A673 (cell line): ENCODE results near the gene SCEL. TPM values are rescaled to one million over a fixed set of nuclear protein-coding genes. Genes with fewer than 3 reads are reported as not detected.

Experiments
- BruUV-seq: library from RNA; stranded (reverse); fragments of 400-500 nt; replicated peaks from 2 replicates; lab custom pipeline; 2021; lab: Mats Ljungman, UMichigan
- CTCF ChIA-PET: fragments of 300-600 bp; sonication (Branson Sonifier 250); formaldehyde crosslinking; loops from one replicate; lab custom pipeline; 2022; ENCODE audit warnings: antibody characterized with exemption; lab: Charles Lee
- POLR2A ChIA-PET: fragments of 300-600 bp; sonication (Branson Sonifier 250); formaldehyde crosslinking; loops from one replicate; lab custom pipeline; 2022; ENCODE audit warnings: antibody characterized with exemption; ENCODE audit not compliant: low non-redundant PET; lab: Charles Lee
- DNase-seq: peaks from one replicate; pipeline ENCODE4 v3.0.0-alpha.2; 2015; ENCODE audit warnings: low spot score
- H3K27ac ChIP-seq: fragments of 200-600 bp; sonication (generic); 2 replicates; pipeline ENCODE4 v1.5.1; 2016; ENCODE audit warnings: mixed run types, low read depth, mild to moderate bottlenecking, mixed read lengths, antibody characterized with exemption, low read length; ENCODE audit not compliant: poor library complexity, severe bottlenecking
- H3K27me3 ChIP-seq: fragments of 200-600 bp; sonication (generic); replicated peaks from 2 replicates; pipeline ENCODE4 v1.6.1; 2017; ENCODE audit warnings: mixed run types, low read depth, mild to moderate bottlenecking, mixed read lengths, antibody characterized with exemption, low read length; ENCODE audit not compliant: insufficient read depth, poor library complexity
- H3K36me3 ChIP-seq: fragments of 200-600 bp; sonication (generic); 2 replicates; pipeline ENCODE4 v1.6.1; 2016; ENCODE audit warnings: mixed run types, mild to moderate bottlenecking, mixed read lengths, antibody characterized with exemption, low read length; ENCODE audit not compliant: insufficient read depth, poor library complexity, severe bottlenecking
- H3K4me1 ChIP-seq: fragments of 200-600 bp; sonication (generic); 2 replicates; pipeline ENCODE4 v1.6.1; 2017; ENCODE audit warnings: mixed run types, mild to moderate bottlenecking, mixed read lengths, antibody characterized with exemption, low read length; ENCODE audit not compliant: insufficient read depth, poor library complexity, severe bottlenecking
- H3K4me3 ChIP-seq: fragments of 200-600 bp; sonication (generic); 2 replicates; pipeline ENCODE4 v1.5.1; 2016; ENCODE audit warnings: low read depth, mixed run types, mild to moderate bottlenecking, mixed read lengths, low read length; ENCODE audit not compliant: poor library complexity, severe bottlenecking
- H3K9me3 ChIP-seq: fragments of 200-600 bp; sonication (generic); 2 replicates; pipeline ENCODE4 v1.6.1; 2016; ENCODE audit warnings: mixed run types, low read depth, mild to moderate bottlenecking, mixed read lengths, antibody characterized with exemption, low read length; ENCODE audit not compliant: poor library complexity, severe bottlenecking
- EZH2 ChIP-seq: fragments of 200-600 bp; sonication (generic); IDR thresholded peaks from 2 replicates; pipeline ENCODE4 v1.6.1; 2017; ENCODE audit warnings: borderline replicate concordance, low read depth, mild to moderate bottlenecking, mixed read lengths, antibody characterized with exemption, low read length; ENCODE audit not compliant: poor library complexity, severe bottlenecking
- intact Hi-C: fragments of 100-400 bp; cut with micrococcal nuclease; formaldehyde crosslinking; loops from one replicate; pipeline ENCODE4 v1.10.0; 2022; ENCODE audit not compliant: unreplicated experiment
- total RNA-seq: library from RNA; stranded (reverse); gene quantifications from 2 replicates; pipeline ENCODE4 v1.2.3, GENCODE V29; 2021
- TF ChIP-seq, protein P1 (sequence below): fragments of 300-800, 200-600 bp; sonication (generic); conservative IDR thresholded peaks from 2 replicates; pipeline ENCODE4 v1.5.1; 2017; ENCODE audit warnings: low read depth, mild to moderate bottlenecking, antibody characterized with exemption, low read length, moderate library complexity, mixed read lengths

SCEL gene
- total RNA-seq, 1 experiment from 2014 or later: not detected

- no peak for DNase-seq
- no peaks in the 10 kb centered on the region for H3K4me1 ChIP-seq
- H3K27ac ChIP-seq: no peak overlapping the region
- TF ChIP-seq, protein P1, sequence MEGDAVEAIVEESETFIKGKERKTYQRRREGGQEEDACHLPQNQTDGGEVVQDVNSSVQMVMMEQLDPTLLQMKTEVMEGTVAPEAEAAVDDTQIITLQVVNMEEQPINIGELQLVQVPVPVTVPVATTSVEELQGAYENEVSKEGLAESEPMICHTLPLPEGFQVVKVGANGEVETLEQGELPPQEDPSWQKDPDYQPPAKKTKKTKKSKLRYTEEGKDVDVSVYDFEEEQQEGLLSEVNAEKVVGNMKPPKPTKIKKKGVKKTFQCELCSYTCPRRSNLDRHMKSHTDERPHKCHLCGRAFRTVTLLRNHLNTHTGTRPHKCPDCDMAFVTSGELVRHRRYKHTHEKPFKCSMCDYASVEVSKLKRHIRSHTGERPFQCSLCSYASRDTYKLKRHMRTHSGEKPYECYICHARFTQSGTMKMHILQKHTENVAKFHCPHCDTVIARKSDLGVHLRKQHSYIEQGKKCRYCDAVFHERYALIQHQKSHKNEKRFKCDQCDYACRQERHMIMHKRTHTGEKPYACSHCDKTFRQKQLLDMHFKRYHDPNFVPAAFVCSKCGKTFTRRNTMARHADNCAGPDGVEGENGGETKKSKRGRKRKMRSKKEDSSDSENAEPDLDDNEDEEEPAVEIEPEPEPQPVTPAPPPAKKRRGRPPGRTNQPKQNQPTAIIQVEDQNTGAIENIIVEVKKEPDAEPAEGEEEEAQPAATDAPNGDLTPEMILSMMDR: no peak
- no peak for TF ChIP-seq EZH2
- BruUV-seq: no TSS peak
- ChIA-PET CTCF (no interaction called here), POLR2A (no interaction called here)
- H3K36me3 ChIP-seq: no peaks in the 10 kb centered on the region
- no peaks in the 10 kb centered on the region for H3K9me3 ChIP-seq
- no peaks in the 10 kb centered on the region for H3K27me3 ChIP-seq
- no peak overlapping the region for H3K4me3 ChIP-seq
- intact Hi-C loops: no loop called here
These were observed 4.6 kb upstream of the SCEL start for GRCh38 chr13:77530875-77531274.

DNA sequence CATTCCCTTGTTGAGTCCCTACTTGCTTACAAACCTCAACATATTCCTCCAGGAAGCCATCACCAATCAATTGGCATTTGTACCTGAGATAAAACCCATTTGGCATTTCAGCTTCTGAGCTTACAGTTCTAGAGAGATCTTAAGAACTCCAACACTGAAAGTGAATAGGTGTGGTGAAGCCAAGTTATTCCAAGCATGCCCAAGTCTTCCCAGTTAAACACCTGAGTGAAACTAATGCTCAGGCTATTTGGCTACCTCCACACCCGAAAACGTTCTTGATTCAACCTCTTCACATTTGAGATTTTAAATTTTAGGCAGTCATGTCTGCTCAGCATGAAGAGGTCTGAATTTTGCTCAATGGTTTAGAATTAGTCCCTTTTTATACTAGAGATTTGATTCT lies 2.5 kb upstream of the SCEL start:
- Histone ChIP-seq H3K9me3 (no peaks in the 10 kb centered on the region), H3K27ac (no peak overlapping the region), H3K4me1 (no peaks in the 10 kb centered on the region), H3K4me3 (no peak overlapping the region), H3K27me3 (no peaks in the 10 kb centered on the region), H3K36me3 (no peaks in the 10 kb centered on the region)
- BruUV-seq: no TSS peak
- ChIA-PET CTCF (no interaction called here), POLR2A (no interaction called here)
- TF ChIP-seq, protein P1: no peak
- TF ChIP-seq EZH2: no peak
- DNase-seq: no peak
- intact Hi-C loops: no loop called here

DNA sequence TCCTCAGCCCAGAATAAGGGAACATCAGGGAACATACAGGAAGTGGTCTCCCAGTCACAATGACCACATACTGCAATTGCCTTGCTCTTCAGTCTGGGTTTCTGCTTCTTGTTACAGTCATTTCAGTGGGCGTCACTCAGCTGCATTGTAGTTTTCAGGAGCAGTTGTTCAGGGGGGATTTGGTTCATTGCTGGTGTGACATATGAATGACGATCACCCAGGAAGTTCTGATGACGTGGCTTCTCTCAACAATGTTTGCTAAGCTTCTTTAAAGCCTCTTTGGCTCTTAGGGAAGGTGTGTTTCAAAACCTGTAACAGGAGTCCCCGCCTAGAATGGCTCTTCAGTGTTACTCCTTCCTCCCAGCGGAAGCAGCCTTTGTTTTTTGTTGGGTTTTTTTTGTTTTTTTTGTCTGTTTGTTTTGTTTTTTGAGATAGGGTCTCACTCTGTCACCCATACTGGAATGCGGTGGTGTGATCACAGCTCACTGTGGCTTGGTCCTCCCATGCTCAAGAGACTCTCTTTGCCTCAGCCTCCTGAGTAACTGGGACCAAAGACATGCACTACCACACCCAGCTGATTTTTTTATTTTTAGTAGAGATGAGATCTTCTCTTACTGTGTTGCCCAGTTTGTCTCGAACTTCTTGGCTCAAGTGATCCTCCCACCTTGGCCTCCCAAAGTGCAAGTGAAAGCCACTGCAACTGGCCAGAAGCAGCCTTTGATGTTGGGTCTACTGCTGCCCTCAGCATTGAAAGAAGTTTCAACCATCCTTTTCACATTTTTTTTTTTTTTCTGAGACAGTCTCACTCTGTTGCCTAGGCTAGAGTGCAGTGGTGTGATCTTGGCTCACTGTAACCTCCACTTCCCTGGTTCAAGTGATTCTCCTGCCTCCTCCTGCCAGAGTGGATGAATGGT lies 1.4 kb upstream of the SCEL start:
- Histone ChIP-seq H3K4me1 (peaks cover 7% of the 10 kb centered on the region), H3K27ac (no peak overlapping the region), H3K36me3 (no peaks in the 10 kb centered on the region), H3K4me3 (no peak overlapping the region), H3K9me3 (no peaks in the 10 kb centered on the region), H3K27me3 (no peaks in the 10 kb centered on the region)
- ChIA-PET POLR2A (no interaction called here), CTCF (interaction anchor here (0.7 kb wide), 1 partner anchor 14 kb away, joined by 4 read pairs; no protein-coding TSS in a partner anchor)
- no peak for TF ChIP-seq EZH2
- TF ChIP-seq, protein P1: no peak
- DNase-seq: peak; percentile 22
- BruUV-seq: no TSS peak
- intact Hi-C loops: no loop called here
